Left lung (tissue), 10 donors: ENCODE measurements around the gene MUSK. TPM values are rescaled to one million over a fixed set of nuclear protein-coding genes. Genes with fewer than 3 reads are reported as not detected.

Experiments used
- ATAC-seq: fragments of 200-7000 bp; cut with Tn5 transposase; one replicate; pipeline ENCODE4 v1.9.1; 2020; ENCODE audit warnings: moderate library complexity
- DNase-seq, 4 donors: peaks; one replicate each; pipeline ENCODE4 v3.0.0-alpha.2; 2013 to 2020
- H3K27ac ChIP-seq, 2 donors: fragments of 200-600 bp; sonication (generic) in 1 of 2; one replicate each; pipeline versions ENCODE4 v1.5.0 to v1.8.0; 2020 to 2021
- H3K27me3 ChIP-seq, 2 donors: fragments of 200-600 bp; sonication (generic) in 1 of 2; one replicate each; pipeline versions ENCODE4 v1.5.0 to v1.8.0; 2020 to 2021
- H3K36me3 ChIP-seq, 2 donors: fragments of 200-600 bp; sonication (generic) in 1 of 2; one replicate each; pipeline versions ENCODE4 v1.5.0 to v1.8.0; 2020 to 2021
- H3K4me1 ChIP-seq, 2 donors: fragments of 200-600 bp; one replicate each; pipeline ENCODE4 v1.8.0; 2021
- H3K4me3 ChIP-seq, 2 donors: fragments of 200-600 bp; sonication (generic) in 1 of 2; one replicate each; pipeline versions ENCODE4 v1.5.0 to v1.8.0; 2020 to 2021; ENCODE audit warnings: mild to moderate bottlenecking in 1 of 2
- H3K9me3 ChIP-seq, 2 donors: fragments of 200-600 bp; sonication (generic) in 1 of 2; one replicate each; pipeline versions ENCODE4 v1.5.0 to v1.8.0; 2020 to 2021
- intact Hi-C, 2 donors: fragments of 100-400 bp; cut with DNase I; formaldehyde crosslinking; loops; one replicate each; pipeline versions ENCODE4 v1.11.2 to v1.14.2; 2022
- polyA plus RNA-seq, 6 donors: library from polyadenylated mRNA; unstranded; fragments of 120-200 nt; gene quantifications; one replicate each; pipeline ENCODE4 v1.2.1, GENCODE V29; 2013; ENCODE audit not compliant: insufficient read length in 6 of 6
- total RNA-seq, 2 donors: library from RNA; stranded (reverse); fragmentation: NEBNext Ultra II Directional; extraction: Animal tissue kit (Norgen Biotek cat#: 25700); gene quantifications; one replicate each; pipeline ENCODE4 v1.2.1, GENCODE V29; 2021
- TF ChIP-seq, protein P1 (sequence below), 2 donors: fragments of 200-600 bp; sonication (generic) in 1 of 2; IDR thresholded peaks; one replicate each; pipeline versions ENCODE4 v1.5.0 to v1.8.0; 2021; ENCODE audit warnings: antibody characterized with exemption in 2 of 2
- donor health status: DM: no; HTN: yes; CAD: no.
- donor health status: DM: no; HTN: no; CAD: no.

The MUSK gene
- total and polyA plus RNA-seq, 8 donors = 0.33 to 1.1 (median 0.73) TPM

DNA sequence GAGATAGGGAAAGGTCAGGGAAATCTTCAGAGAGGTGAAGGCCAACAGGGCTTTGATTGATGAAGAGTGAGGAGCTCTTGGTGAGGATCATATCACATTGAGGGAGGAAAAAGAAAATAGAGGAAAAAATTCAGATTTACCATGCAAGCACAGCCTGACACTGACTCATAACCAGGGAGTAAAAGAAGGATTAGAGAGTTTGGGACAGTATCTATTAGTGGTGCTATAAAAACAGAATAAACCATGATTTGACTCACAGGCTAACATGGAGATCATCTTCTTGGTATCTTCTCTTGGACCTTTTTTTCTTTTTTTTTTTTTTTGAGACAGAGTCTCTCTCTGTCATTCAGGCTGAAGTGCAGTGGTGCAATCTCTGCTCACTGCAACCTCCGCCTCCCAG is 44.4 kb downstream of the MUSK start:
- Histone ChIP-seq H3K27me3 (no peaks in the 10 kb centered on the region), H3K27ac (no peak overlapping the region), H3K36me3 (no peaks in the 10 kb centered on the region), H3K4me1 (no peaks in the 10 kb centered on the region), H3K9me3 (no peaks in the 10 kb centered on the region), H3K4me3 (no peak overlapping the region)
- TF ChIP-seq, protein P1, sequence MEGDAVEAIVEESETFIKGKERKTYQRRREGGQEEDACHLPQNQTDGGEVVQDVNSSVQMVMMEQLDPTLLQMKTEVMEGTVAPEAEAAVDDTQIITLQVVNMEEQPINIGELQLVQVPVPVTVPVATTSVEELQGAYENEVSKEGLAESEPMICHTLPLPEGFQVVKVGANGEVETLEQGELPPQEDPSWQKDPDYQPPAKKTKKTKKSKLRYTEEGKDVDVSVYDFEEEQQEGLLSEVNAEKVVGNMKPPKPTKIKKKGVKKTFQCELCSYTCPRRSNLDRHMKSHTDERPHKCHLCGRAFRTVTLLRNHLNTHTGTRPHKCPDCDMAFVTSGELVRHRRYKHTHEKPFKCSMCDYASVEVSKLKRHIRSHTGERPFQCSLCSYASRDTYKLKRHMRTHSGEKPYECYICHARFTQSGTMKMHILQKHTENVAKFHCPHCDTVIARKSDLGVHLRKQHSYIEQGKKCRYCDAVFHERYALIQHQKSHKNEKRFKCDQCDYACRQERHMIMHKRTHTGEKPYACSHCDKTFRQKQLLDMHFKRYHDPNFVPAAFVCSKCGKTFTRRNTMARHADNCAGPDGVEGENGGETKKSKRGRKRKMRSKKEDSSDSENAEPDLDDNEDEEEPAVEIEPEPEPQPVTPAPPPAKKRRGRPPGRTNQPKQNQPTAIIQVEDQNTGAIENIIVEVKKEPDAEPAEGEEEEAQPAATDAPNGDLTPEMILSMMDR (IDR thresholded peaks at IDR 0.05) = no peak
- intact Hi-C loops = no loop called here
- DNase-seq (no peak), ATAC-seq (no peak)

DNA sequence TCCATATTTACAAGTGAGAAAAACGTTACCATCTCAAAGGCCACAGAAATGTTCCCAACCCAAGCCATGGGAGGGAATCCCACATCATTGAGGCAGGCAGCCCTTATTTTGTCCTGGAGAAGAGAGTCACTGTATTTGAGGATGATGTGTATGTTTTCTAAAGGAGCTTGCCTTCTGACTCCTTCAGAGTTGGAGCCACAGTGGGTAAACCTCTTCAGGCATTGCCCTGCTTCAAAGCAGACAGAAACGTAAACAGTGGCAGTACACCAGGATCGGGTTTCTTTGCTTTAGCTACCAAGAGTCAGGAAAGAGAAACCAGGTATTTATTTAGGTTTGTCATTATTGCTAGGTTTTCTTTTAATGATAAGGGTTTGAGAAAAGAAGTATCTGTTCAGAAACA is 45.7 kb downstream of the MUSK start:
- no peaks in the 10 kb centered on the region for H3K36me3 ChIP-seq
- ATAC-seq (peak; percentile 96), DNase-seq (peak in 2 of 4 donors; percentile 33 to 56)
- no peak overlapping the region for H3K4me3 ChIP-seq
- no peaks in the 10 kb centered on the region for H3K9me3 ChIP-seq
- H3K4me1 ChIP-seq = no peaks in the 10 kb centered on the region
- H3K27ac ChIP-seq = no peak overlapping the region
- no peaks in the 10 kb centered on the region for H3K27me3 ChIP-seq
- TF ChIP-seq, protein P1 (IDR thresholded peaks at IDR 0.05) = no peak
- intact Hi-C loops = no loop called here

DNA sequence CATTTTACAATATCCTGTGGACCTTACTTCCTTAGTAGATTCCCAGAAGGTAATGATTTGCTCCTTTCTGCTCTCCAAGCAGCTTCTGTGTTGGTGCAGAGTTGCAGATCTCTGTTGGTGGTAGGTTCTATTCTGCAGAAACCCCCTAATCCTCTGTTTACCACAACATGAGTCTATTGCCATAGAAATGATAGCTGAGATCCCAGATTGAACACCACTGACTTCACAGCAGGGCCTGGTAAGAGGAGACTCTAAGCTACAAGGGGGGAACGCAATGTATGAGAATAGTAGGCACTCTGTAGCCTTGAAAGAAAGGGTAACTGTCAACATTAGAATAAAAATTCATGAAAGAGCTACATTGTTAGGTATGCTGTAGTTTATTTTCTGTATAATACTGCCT is 59.5 kb downstream of the MUSK start:
- no peaks in the 10 kb centered on the region for H3K4me1 ChIP-seq
- H3K27ac ChIP-seq = no peak overlapping the region
- no peaks in the 10 kb centered on the region for H3K9me3 ChIP-seq
- H3K27me3 ChIP-seq = no peaks in the 10 kb centered on the region
- DNase-seq (no peak), ATAC-seq (no peak)
- H3K4me3 ChIP-seq = no peak overlapping the region
- intact Hi-C loops = no loop called here
- TF ChIP-seq, protein P1 (IDR thresholded peaks at IDR 0.05) = no peak
- H3K36me3 ChIP-seq = no peaks in the 10 kb centered on the region

DNA sequence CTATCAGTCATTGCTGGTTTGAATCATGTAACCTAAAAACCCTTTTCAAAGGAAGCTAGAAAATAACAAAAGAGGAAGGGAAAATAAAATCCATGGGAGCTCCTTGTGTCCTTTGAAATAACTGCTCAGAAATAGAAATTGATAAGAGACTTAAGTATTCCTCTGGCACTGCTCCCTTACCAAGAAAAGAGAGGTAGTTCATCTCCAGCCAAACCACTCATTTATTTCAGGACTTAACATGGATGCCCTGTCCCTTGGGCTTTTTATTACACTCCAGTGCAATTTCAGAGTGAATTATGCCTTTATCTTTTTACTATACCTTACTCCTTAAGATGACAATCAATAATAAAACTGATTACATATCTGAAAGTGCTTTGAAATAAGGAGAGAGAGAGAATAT is 61.0 kb downstream of the MUSK start:
- H3K27ac ChIP-seq = no peak overlapping the region
- no peaks in the 10 kb centered on the region for H3K27me3 ChIP-seq
- H3K4me1 ChIP-seq = no peaks in the 10 kb centered on the region
- no peak overlapping the region for H3K4me3 ChIP-seq
- TF ChIP-seq, protein P1 (IDR thresholded peaks at IDR 0.05) = no peak
- no peaks in the 10 kb centered on the region for H3K9me3 ChIP-seq
- DNase-seq (no peak), ATAC-seq (no peak)
- no peaks in the 10 kb centered on the region for H3K36me3 ChIP-seq
- intact Hi-C loops = no loop called here

DNA sequence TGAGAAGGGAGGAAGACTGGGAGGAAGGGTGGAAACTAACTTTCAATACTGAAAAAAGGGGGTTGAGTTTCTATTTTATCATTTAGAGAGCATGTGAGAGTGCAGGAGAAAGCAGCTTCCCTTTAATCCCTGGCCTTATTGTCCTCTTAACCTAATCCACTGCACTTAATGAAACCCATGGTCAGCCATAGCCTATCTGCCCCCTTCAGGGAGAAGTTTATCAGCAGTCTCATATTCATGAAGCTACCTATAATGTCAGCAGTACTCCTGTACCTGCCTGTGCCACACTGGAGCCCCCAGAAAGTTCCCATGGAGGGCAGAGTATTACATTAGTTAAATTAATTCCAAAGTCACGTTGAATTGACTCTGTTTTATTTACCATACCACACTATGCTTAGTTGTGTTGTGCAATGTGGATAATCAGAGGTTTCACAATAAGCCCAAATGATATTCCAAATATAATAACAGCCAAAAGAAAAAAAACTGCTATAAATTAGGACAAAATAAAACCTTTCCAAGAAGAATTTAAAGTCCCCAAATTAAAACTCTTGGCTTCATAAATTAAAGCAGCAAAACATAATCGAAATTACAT is 62.9 kb downstream of the MUSK start:
- peak in 2 of 4 donors; percentile 19 to 44 for DNase-seq
- no peaks in the 10 kb centered on the region for H3K36me3 ChIP-seq
- TF ChIP-seq, protein P1 (IDR thresholded peaks at IDR 0.05) = no peak

More for the DNA sequence above, 62.9 kb downstream of the MUSK start:
- intact Hi-C loops = no loop called here
- no peak for ATAC-seq
- no peak overlapping the region for H3K4me3 ChIP-seq
- no peaks in the 10 kb centered on the region for H3K9me3 ChIP-seq
- H3K27ac ChIP-seq = no peak overlapping the region
- no peaks in the 10 kb centered on the region for H3K27me3 ChIP-seq
- H3K4me1 ChIP-seq = no peaks in the 10 kb centered on the region
